ENCODE data around the gene KIAA0513.

- TF ChIP-seq CTCF (IDR thresholded peaks at IDR 0.05) (no peak), POLR2AphosphoS5 (IDR thresholded peaks at IDR 0.05; ENCODE audit: low read depth, low read length) (no peak), TCF7L2 (IDR thresholded peaks at IDR 0.05; ENCODE audit: low read depth, low read length) (no peak), REST (IDR thresholded peaks at IDR 0.05; ENCODE audit: insufficient read depth in 1 of 2, low read depth in 2 of 2, low read length in 1 of 2) (no peak), SIN3A (IDR thresholded peaks at IDR 0.05; ENCODE audit: borderline replicate concordance, insufficient read depth, low read depth, low read length) (no peak)
Observed at GRCh38 chr16:85081038-85081437, 53.4 kb downstream of the KIAA0513 start.
